Fibroblast of pulmonary artery (primary cell): ENCODE measurements around the gene INPP4B.
A peak's percentile ranks its signal among the peaks of the same experiment; 100 is the strongest.

ENCODE experiments used
- DNase-seq: peaks from one replicate; pipeline ENCODE4 v3.0.0-alpha.2; 2010; ENCODE audit warnings: low read depth
- H3K4me3 ChIP-seq: replicated peaks from 2 replicates; pipeline ENCODE4 v1.5.1; 2011; ENCODE audit warnings: low read depth, mild to moderate bottlenecking, control low read depth, low read length, moderate library complexity
- CTCF ChIP-seq: IDR thresholded peaks from 2 replicates; pipeline ENCODE4 v1.5.1; 2011; ENCODE audit warnings: mild to moderate bottlenecking, control low read depth, low read length, inconsistent platforms; ENCODE audit errors: missing control alignments

Gene INPP4B

GRCh38 chr4:142475663-142476062 is 370.4 kb downstream of the INPP4B start:
- no peak overlapping the region for H3K4me3 ChIP-seq
- DNase-seq = peak; percentile 34
- TF ChIP-seq CTCF = no peak

DNA sequence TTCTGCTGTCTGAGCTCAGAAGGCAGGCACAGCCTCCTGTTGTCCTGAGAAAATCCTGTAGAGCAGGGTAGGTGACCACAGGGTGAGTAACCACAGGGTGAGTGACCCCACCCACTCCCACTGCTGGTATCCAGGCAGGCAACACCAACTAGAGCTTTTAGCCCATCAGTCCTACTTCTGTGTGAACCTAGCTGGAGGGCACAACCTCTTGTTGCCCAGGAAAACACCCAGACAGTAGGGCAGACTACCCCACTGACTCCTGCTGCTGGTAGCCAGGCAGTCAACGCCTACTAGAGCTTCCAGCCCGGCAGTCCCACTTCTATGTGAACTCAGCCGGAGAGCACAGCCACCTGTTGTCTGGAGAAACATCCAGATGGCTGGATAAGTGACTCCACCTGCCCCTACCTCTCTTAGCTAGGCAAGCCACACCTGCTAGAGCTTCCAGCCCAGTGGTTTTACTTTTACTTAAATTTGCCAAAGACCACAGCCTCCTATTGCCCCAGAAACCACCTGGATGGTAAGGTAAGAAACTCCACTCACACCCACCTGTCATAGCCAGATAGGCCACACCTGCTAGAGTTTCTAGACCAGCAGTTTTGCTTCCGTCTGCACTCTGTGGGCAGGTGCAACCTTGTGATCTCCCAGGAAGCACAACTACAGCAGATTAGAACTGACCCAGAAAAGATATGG is 371.6 kb downstream of the INPP4B start:
- H3K4me3 ChIP-seq = no peak overlapping the region
- TF ChIP-seq CTCF = no peak
- DNase-seq = no peak

- DNase-seq = no peak
- no peak for TF ChIP-seq CTCF
- no peak overlapping the region for H3K4me3 ChIP-seq
Observed at GRCh38 chr4:142473960-142474338, 372.2 kb downstream of the INPP4B start.

GRCh38 chr4:142473218-142473959 is 372.7 kb downstream of the INPP4B start:
- H3K4me3 ChIP-seq = no peak overlapping the region
- no peak for DNase-seq
- no peak for TF ChIP-seq CTCF

GRCh38 chr4:142467088-142467487 is 379.0 kb downstream of the INPP4B start:
- DNase-seq = no peak
- no peak for TF ChIP-seq CTCF
- H3K4me3 ChIP-seq = no peak overlapping the region

GRCh38 chr4:142465526-142465925 is 380.6 kb downstream of the INPP4B start:
- no peak for DNase-seq
- TF ChIP-seq CTCF = no peak
- no peak overlapping the region for H3K4me3 ChIP-seq
